Mucosa of stomach (tissue), 1 donor: ENCODE results near the gene TAS2R39.

Experiments used
- H3K27me3 ChIP-seq: one replicate; pipeline ENCODE4 v1.7.0; 2013; ENCODE audit warnings: mild to moderate bottlenecking, low read length; ENCODE audit not compliant: control insufficient read depth, insufficient read depth
- H3K36me3 ChIP-seq: one replicate; pipeline ENCODE4 v1.7.0; 2013; ENCODE audit warnings: low read length; ENCODE audit not compliant: control insufficient read depth, insufficient read depth
- H3K4me1 ChIP-seq: one replicate; pipeline ENCODE4 v1.7.0; 2013; ENCODE audit warnings: mild to moderate bottlenecking, low read length; ENCODE audit not compliant: control insufficient read depth, insufficient read depth
- H3K4me3 ChIP-seq: one replicate; pipeline ENCODE4 v1.7.0; 2013; ENCODE audit warnings: low read length
- H3K9ac ChIP-seq: one replicate; pipeline ENCODE4 v1.7.0; 2013; ENCODE audit warnings: mild to moderate bottlenecking, low read length, moderate library complexity
- H3K9me3 ChIP-seq: one replicate; pipeline ENCODE4 v1.7.0; 2013; ENCODE audit warnings: mild to moderate bottlenecking, low read length, moderate library complexity; ENCODE audit not compliant: control insufficient read depth
- donor health status: Pancreatic carcinoma.

The TAS2R39 gene

DNA sequence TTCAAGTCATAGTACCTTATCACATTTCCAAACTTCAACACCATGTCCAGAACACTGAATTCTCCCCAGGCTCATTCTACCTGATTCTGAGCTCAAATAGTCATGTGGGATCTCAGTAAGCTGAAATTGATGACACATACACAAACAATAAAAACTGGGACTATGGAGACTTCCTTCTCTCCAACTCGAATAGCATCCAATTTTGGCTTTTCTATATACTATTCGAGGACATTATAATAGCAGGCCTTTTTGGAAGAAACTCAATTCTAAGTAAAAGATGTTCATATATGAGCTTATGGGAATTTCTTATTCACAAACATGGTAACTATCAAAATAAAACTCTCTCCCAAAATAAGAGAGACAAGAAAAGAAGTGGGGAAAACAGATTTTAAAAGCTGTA, 38.1 kb downstream of the TAS2R39 start:
- Histone ChIP-seq H3K9me3 (no peaks in the 10 kb centered on the region), H3K36me3 (no peaks in the 10 kb centered on the region), H3K27me3 (peaks cover 14% of the 10 kb centered on the region), H3K9ac (no peak overlapping the region), H3K4me1 (no peaks in the 10 kb centered on the region), H3K4me3 (no peak overlapping the region)

DNA sequence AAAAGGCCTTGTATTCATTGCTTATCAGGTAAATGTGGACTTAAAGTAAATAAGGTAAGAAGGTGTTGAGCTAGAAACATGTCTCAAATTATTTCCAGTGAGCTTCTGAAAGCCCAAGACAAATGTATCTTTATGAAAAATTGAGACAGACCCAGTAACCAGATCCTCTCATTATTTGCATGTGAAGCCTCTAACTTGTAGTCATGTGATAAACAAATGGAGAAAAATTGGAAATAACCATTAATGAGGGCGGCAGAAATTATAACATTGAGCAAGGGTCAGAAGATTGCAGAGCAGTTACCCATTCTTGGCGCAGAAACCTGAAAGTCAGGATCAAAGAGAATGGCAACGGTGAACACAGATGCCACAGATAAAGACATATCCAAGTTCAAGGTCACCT, 38.5 kb downstream of the TAS2R39 start, which contains the start of gene TAS2R40:
Gene TAS2R40 (plus strand): TSS at position 301 of the 400 bp plus-strand sequence. CDS start 42 bp downstream, at position 343.
- Histone ChIP-seq H3K9me3 (no peaks in the 10 kb centered on the region), H3K4me1 (no peaks in the 10 kb centered on the region), H3K36me3 (no peaks in the 10 kb centered on the region), H3K4me3 (no peak within 1 kb of the TSS), H3K27me3 (peaks cover 14% of the 10 kb centered on the region), H3K9ac (no peak within 1 kb of the TSS)

DNA sequence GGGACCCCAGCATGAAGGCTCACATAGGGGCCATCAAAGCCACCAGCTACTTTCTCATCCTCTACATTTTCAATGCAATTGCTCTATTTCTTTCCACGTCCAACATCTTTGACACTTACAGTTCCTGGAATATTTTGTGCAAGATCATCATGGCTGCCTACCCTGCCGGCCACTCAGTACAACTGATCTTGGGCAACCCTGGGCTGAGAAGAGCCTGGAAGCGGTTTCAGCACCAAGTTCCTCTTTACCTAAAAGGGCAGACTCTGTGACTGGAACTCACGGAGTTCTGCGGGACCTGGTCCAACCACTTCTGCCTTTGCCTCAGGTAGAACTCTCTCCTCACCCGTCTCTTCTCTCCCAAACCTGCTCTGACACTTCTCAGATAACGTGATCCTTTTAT, 39.6 kb downstream of the TAS2R39 start:
- Histone ChIP-seq H3K36me3 (no peaks in the 10 kb centered on the region), H3K27me3 (peaks cover 14% of the 10 kb centered on the region), H3K4me1 (no peaks in the 10 kb centered on the region), H3K4me3 (no peak overlapping the region), H3K9ac (no peak overlapping the region), H3K9me3 (no peaks in the 10 kb centered on the region)

DNA sequence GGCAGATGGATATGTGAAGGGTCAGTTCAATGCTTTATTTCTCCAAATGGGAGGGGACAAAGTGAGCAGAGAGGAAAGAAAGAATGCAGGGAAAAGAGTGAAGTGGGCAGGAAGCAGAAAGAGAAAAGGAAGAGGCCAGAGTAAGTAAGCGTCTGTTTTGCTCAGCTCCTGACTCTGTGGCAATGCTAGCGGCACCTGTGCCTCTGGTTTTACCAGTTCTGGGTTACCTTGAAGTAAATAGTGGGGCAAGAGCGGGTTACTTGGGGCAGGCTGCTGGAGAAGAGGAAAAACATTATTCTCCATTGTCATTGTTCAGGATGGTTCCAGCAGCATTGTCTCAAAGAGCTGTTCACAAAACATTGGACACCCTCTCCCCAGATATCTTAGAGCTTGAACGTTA, 40.6 kb downstream of the TAS2R39 start:
- Histone ChIP-seq H3K9me3 (no peaks in the 10 kb centered on the region), H3K27me3 (peaks cover 14% of the 10 kb centered on the region), H3K9ac (no peak overlapping the region), H3K36me3 (no peaks in the 10 kb centered on the region), H3K4me3 (no peak overlapping the region), H3K4me1 (no peaks in the 10 kb centered on the region)

DNA sequence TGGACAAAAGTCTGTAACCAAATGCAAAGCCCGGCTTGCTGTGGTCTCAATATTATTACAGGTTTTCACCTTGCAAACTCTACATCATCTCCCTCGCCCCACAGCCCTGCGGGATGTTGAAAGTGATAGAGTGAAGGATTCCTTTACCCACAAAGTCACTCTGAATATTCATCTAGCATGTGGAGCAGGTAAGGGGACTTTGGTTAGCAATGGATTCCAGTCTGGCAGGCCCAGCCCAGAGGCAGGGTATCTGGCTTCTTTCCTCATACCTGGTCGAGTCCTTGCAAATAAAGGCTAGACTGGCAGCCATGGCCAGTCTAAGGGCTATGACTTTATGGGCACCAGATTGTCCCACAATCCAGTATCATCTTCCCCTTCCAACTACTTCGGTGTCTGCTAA, 41.8 kb downstream of the TAS2R39 start:
- Histone ChIP-seq H3K27me3 (peaks cover 14% of the 10 kb centered on the region), H3K36me3 (no peaks in the 10 kb centered on the region), H3K4me3 (no peak overlapping the region), H3K4me1 (no peaks in the 10 kb centered on the region), H3K9me3 (no peaks in the 10 kb centered on the region), H3K9ac (no peak overlapping the region)

DNA sequence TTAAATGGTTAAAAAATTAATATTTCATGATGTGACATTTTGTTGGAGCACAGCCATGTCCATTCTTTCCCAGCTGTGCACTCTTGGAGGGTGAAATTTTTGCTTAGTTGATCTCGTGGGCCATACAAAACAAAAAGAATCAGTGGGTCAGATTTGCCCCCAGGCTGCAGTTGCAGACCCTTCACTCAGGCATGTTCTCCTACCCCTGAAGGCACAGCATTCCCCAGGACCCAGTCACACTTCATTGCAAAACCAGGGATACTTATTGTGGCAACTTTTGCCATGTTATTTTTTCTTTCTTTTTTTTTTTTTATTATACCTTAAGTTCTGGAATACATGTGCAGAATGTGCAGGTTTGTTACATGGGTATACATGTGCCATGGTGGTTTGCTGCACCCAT, 44.6 kb downstream of the TAS2R39 start:
- no peaks in the 10 kb centered on the region for H3K4me1 ChIP-seq
- H3K36me3 ChIP-seq: no peaks in the 10 kb centered on the region
- peaks cover 4% of the 10 kb centered on the region for H3K27me3 ChIP-seq
- H3K9me3 ChIP-seq: no peaks in the 10 kb centered on the region
- H3K9ac ChIP-seq: no peak overlapping the region
- H3K4me3 ChIP-seq: no peak overlapping the region

DNA sequence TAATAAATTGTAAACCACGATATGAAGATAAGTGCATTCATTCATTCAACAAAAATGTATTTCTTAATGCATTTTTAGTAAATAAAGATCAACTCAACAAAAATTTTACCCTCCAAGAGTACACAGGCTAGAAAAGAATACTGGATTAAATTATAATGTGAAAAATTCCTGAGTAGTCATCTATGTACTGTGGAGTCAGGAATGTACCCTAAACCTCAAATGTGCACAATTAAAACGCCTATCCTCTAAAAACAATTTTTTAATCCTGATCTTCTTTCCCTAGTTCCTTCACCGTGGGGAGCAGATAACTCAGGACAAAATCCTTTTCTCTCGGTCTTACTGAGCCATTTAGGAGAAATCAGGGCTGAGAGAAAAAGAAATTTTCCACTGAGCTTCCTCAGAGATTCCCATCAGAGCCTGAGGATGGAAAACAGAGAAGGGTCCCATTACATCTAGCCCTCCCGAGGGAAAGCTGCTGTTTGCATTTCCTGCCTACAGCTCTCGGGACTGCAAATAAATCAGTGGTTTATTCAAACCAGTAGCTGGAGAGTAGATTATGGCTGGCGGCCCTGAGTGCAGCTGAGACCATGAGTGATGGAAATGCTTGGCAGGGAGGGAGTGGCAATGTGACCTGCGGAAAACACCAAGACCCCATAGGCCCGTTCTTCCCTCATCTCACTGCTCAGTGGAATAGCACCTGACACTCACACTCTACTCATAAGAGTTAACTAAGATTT, 46.0 kb downstream of the TAS2R39 start:
- Histone ChIP-seq H3K4me3 (no peak overlapping the region), H3K9ac (no peak overlapping the region), H3K4me1 (no peaks in the 10 kb centered on the region), H3K27me3 (no peaks in the 10 kb centered on the region), H3K36me3 (no peaks in the 10 kb centered on the region), H3K9me3 (no peaks in the 10 kb centered on the region)

DNA sequence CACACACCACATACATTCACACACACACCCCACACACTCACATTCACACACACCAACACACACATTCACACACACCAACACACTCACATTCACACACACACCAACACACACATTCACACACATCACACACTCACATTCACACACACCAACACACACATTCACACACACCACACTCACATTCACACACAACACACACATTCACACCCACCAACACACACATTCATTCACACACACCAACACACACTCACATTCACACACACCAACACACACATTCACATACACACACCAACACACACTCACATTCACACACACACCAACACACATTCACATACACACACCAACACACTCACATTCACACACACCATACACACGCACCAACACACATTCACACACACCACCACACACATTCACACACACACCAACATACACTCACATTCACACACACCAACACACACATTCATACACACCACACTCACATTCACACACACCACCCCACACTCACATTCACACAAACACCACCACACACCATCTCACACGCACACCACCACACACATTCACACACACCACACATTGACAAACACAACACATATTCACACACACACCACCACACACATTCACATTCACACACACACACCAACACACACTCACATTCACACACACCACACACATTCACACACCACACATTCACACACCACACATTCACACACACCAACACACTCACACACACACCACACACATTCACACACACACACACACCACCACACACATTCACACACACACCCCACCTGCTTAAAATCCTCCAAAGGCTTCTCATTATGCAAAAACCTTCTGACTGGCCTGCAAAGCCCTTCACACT, 47.6 kb downstream of the TAS2R39 start:
- Histone ChIP-seq H3K9ac (no peak overlapping the region), H3K4me3 (no peak overlapping the region), H3K27me3 (no peaks in the 10 kb centered on the region), H3K36me3 (no peaks in the 10 kb centered on the region), H3K4me1 (no peaks in the 10 kb centered on the region), H3K9me3 (no peaks in the 10 kb centered on the region)
